Kidney epithelial cell (primary cell): ENCODE results near the gene ARHGAP42. TPM values are rescaled to one million over a fixed set of nuclear protein-coding genes. Genes with fewer than 3 reads are reported as not detected.

ENCODE experiments used
- DNase-seq: peaks from one replicate; pipeline ENCODE4 v3.0.0-alpha.2; 2010; ENCODE audit warnings: low read depth
- H3K27me3 ChIP-seq: 2 replicates; pipeline ENCODE4 v1.6.0; 2011; ENCODE audit warnings: low read length; ENCODE audit not compliant: control insufficient read depth, insufficient read depth
- H3K36me3 ChIP-seq: 2 replicates; pipeline ENCODE4 v1.5.1; 2011; ENCODE audit warnings: low read length; ENCODE audit not compliant: control insufficient read depth, insufficient read depth
- H3K4me3 ChIP-seq: 2 replicates; pipeline ENCODE4 v1.5.1; 2011; ENCODE audit warnings: low read depth, mild to moderate bottlenecking, control low read depth, low read length
- total RNA-seq: library from RNA; depleted of rRNA; stranded (reverse); fragments of >200 nt; gene quantifications from 2 replicates; pipeline ENCODE4 v1.2.3, GENCODE V29; 2015
- TF ChIP-seq, protein P1 (sequence below): IDR thresholded peaks from 2 replicates; pipeline ENCODE4 v1.5.1; 2011; ENCODE audit warnings: mild to moderate bottlenecking, moderate library complexity, low read length, control low read depth, inconsistent platforms; ENCODE audit not compliant: insufficient read depth, poor library complexity, severe bottlenecking

Gene ARHGAP42
- total RNA-seq, 1 donor from 2014 or later = 27.9 TPM

DNA sequence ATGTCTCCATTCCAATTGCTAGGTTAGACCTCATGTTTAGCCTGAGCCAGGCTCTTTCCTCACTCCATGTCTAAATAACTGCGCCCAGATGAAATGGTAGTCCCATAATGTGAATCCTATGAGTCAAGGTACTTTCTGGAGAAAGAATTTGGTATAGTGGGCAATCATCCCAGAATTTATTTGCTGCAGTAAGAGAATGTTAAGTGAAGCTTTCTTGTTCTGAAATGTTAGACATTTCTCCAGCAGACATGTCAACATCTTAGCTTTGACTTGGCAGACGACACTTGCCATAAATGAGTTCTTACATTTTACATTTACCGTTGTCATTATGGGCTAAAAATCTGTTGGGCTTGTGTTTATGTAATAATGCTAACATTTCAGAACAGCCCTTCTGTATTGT lies 277.3 kb downstream of the ARHGAP42 start:
- Histone ChIP-seq H3K27me3 (no peaks in the 10 kb centered on the region), H3K36me3 (no peaks in the 10 kb centered on the region), H3K4me3 (no peak overlapping the region)
- TF ChIP-seq, protein P1, sequence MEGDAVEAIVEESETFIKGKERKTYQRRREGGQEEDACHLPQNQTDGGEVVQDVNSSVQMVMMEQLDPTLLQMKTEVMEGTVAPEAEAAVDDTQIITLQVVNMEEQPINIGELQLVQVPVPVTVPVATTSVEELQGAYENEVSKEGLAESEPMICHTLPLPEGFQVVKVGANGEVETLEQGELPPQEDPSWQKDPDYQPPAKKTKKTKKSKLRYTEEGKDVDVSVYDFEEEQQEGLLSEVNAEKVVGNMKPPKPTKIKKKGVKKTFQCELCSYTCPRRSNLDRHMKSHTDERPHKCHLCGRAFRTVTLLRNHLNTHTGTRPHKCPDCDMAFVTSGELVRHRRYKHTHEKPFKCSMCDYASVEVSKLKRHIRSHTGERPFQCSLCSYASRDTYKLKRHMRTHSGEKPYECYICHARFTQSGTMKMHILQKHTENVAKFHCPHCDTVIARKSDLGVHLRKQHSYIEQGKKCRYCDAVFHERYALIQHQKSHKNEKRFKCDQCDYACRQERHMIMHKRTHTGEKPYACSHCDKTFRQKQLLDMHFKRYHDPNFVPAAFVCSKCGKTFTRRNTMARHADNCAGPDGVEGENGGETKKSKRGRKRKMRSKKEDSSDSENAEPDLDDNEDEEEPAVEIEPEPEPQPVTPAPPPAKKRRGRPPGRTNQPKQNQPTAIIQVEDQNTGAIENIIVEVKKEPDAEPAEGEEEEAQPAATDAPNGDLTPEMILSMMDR = no peak
- no peak for DNase-seq

DNA sequence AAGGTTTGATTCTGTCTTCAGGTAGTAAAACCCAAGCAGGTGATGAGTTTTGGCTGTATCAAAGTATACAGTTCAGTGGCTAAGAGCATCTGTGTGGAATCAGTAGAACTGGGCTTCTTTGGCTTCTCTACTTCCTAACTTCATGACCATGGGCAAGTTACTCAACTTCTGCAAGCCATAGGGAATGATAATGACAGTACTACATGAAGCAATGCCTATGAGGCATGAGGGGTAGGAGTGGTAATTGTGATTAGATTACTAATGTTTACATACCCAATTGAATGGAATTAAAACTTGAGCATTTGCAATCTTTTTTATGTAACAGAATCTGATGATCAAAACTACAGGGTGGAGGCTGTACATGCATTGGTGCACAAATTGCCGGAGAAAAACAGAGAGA lies 278.3 kb downstream of the ARHGAP42 start:
- no peak for DNase-seq
- Histone ChIP-seq H3K36me3 (no peaks in the 10 kb centered on the region), H3K27me3 (no peaks in the 10 kb centered on the region), H3K4me3 (no peak overlapping the region)
- TF ChIP-seq, protein P1 = no peak

DNA sequence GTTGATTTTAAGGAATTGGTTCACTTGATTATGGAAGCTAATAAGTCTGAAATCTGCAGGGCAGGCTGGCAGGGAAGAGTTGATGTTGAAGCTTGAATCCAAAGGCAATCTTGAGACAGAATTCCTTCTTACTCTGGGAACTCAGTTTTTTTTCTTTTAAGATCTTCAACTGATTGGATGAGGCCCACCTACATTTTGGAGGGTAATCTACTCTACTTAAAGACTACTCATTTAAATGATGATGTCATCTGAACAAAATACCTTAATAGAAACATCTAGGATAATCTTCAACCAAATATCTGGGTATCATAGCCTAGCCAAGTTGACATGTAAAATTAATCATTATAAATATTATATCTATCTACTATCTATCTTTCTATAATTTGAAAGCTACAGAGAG lies 279.3 kb downstream of the ARHGAP42 start:
- TF ChIP-seq, protein P1 = no peak
- H3K36me3 ChIP-seq = no peaks in the 10 kb centered on the region
- DNase-seq = no peak
- no peaks in the 10 kb centered on the region for H3K27me3 ChIP-seq
- H3K4me3 ChIP-seq = no peak overlapping the region

DNA sequence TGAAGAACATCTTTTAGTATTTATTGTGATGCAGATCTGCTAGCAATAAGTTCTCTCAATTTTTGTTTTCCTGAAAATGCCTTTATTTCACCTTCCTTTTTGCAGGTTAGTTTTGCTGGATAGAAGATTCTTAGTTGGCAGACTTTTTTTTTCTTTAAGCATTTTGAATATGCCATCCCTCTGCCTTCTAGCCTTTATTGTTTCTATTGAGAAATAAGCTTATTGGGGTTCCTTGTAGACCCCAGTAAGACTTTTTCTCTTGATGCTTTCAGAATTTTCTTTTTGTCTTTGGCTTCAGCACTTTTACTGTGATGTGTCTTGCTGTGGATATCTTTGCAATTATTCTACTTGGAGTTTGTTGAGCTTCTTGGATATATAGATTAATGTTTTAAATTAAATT lies 281.9 kb downstream of the ARHGAP42 start:
- Histone ChIP-seq H3K27me3 (no peaks in the 10 kb centered on the region), H3K4me3 (no peak overlapping the region), H3K36me3 (no peaks in the 10 kb centered on the region)
- TF ChIP-seq, protein P1 = no peak
- DNase-seq = no peak

DNA sequence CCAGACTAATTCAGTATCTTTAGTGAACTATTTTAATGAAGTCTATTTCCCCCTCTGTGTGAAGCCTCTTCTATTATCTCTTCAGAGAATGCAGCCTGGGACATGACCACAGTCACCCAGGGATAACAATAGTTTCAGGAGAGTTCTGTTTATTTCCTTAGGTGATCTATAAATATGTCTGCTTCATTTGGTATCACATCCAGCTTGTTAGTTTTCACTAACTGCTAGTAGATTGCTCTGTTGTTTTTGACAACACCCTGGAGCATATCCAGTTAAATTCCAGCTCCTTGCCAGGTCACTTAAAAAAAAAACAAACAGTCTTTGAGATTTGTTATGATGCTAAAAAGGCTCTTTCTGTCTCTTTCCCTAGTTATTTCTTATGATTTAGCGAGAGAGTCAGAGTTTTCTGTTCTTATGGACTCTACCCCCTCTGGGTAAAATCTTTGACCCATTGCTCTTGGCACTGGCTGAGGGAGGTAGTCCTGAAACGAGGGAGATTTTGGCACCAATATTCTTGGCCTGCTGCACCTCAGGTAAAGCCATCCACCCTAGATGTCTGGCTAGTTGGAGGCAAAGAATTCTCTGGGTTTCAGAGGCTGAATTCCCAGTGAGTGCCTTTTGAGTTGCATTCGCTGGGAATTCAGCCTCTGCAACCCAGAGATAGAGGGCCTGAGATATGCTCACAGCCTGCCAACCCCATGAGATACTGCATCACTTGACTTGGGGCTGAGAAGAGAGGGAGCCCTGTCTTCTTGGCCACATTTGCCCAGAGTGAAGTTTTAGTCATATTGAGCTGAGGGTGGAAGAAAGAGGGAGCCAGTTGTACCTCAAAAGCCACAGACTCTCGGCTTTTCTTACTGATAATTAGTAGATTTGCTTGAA lies 283.4 kb downstream of the ARHGAP42 start:
- H3K27me3 ChIP-seq = no peaks in the 10 kb centered on the region
- TF ChIP-seq, protein P1 = no peak
- no peak overlapping the region for H3K4me3 ChIP-seq
- H3K36me3 ChIP-seq = no peaks in the 10 kb centered on the region
- no peak for DNase-seq

DNA sequence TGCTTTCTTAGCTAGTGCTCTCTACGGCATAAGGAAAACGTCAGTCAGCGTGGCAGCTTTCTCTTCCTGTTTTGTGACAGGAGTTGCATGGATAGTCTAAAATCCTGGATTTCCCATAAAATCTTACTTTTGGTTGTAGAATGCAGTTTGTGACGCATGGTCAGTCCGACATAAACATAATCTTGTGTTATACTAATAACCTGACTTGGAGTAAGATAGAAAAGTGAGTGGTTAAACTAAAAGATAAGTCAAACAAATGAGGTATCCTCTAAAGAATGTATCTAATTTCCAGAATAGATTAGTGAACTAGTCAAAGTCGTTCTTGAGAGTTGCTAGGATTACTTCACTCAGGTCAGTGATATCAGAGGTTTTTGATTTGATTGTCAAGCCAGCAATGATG lies 285.0 kb downstream of the ARHGAP42 start:
- no peak for DNase-seq
- TF ChIP-seq, protein P1 = no peak
- H3K36me3 ChIP-seq = peaks cover 1% of the 10 kb centered on the region
- no peak overlapping the region for H3K4me3 ChIP-seq
- no peaks in the 10 kb centered on the region for H3K27me3 ChIP-seq
